Gastroesophageal sphincter (tissue), 4 donors: ENCODE data around the gene ARHGAP8. TPM values are rescaled to one million over a fixed set of nuclear protein-coding genes. Genes with fewer than 3 reads are reported as not detected.

Source experiments
- ATAC-seq: fragments of 150-250 bp; one replicate; pipeline ENCODE4 v1.9.1; 2016; ENCODE audit warnings: mild to moderate bottlenecking, moderate library complexity
- H3K27ac ChIP-seq, 4 donors: fragments of 200-600 bp; sonication (generic) in 3 of 4; 1 replicate in 3 of 4; 2 replicates in 1 of 4; pipeline ENCODE4 v1.5.1; 2016 to 2019
- H3K27me3 ChIP-seq: fragments of 200-600 bp; sonication (generic); one replicate; pipeline ENCODE4 v1.5.1; 2019
- H3K36me3 ChIP-seq, 2 donors: fragments of 200-600 bp; sonication (generic); one replicate each; pipeline ENCODE4 v1.5.1; 2019; ENCODE audit warnings: control low read depth in 1 of 2
- H3K4me1 ChIP-seq, 3 donors: fragments of 200-600 bp; sonication (generic); 1 replicate in 2 of 3; 2 replicates in 1 of 3; pipeline ENCODE4 v1.5.1; 2016 to 2019; ENCODE audit warnings: control low read depth in 2 of 3
- H3K4me3 ChIP-seq, 2 donors: fragments of 200-600 bp; sonication (generic); one replicate each; pipeline ENCODE4 v1.5.1; 2019; ENCODE audit warnings: mild to moderate bottlenecking in 1 of 2, moderate library complexity in 1 of 2
- H3K9me3 ChIP-seq, 3 donors: fragments of 200-600 bp; sonication (generic); one replicate each; pipeline ENCODE4 v1.5.1; 2017 to 2019; ENCODE audit warnings: control low read depth in 2 of 3
- EP300 ChIP-seq: sonication (generic); formaldehyde crosslinking; IDR thresholded peaks from one replicate; pipeline ENCODE4 v1.6.1; 2017; ENCODE audit warnings: antibody characterized with exemption, mild to moderate bottlenecking
- POLR2A ChIP-seq, 2 donors: fragments of 450-650 bp; IDR thresholded peaks; one replicate each; pipeline ENCODE4 v1.6.1; 2017; ENCODE audit warnings: antibody characterized with exemption in 2 of 2, mild to moderate bottlenecking in 2 of 2, moderate library complexity in 1 of 2
- POLR2AphosphoS5 ChIP-seq: sonication (generic); formaldehyde crosslinking; IDR thresholded peaks from one replicate; pipeline ENCODE4 v1.6.1; 2017; ENCODE audit warnings: antibody characterized with exemption
- WGBS, 2 donors: methylation state at CpG; one replicate each; pipeline ENCODE4 v1.1.5; 2018; ENCODE audit warnings: low coverage in 1 of 2; 5-methylcytosine and 5-hydroxymethylcytosine counted together
- total RNA-seq, 4 donors: library from RNA; depleted of rRNA; stranded (reverse); fragments of >200 nt; gene quantifications; one replicate each; pipeline ENCODE4 v1.1.0, GENCODE V29; 2016
- TF ChIP-seq, protein P1 (sequence below), 4 experiments: fragments of 200-600 bp in 2 of 4; fragments of 450-650 bp in 2 of 4; sonication (generic) in 1 of 4; IDR thresholded peaks; one replicate each; pipeline ENCODE4 v1.5.1; 2017 to 2019; ENCODE audit warnings: antibody characterized with exemption in 4 of 4, mild to moderate bottlenecking in 2 of 4, moderate library complexity in 2 of 4

ARHGAP8 gene
- total RNA-seq, 4 donors from 2014 or later: 0.31 to 1.6 TPM; not detected in 2

DNA sequence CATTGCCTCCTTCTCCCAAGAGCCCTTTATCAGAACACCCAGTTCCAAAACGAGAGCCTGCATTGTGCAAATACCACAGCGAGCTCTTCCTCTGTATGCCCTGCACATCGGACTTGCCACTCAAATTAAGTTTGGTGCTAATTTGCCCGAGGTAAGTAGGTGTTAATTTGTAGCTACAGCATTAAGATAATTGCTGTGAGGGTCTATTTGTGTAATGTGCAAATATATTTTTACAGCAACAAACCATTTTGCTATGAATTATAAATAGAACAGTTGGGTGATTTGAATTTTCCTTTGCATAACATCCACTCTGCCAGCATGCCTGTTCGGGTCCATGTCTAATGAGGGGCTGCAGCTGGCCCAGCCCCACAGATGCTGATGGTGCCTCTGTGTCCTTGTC lies 8.1 kb downstream of the ARHGAP8 start:
- TF ChIP-seq POLR2A (IDR thresholded peaks at IDR 0.05): no peak
- TF ChIP-seq, protein P1, sequence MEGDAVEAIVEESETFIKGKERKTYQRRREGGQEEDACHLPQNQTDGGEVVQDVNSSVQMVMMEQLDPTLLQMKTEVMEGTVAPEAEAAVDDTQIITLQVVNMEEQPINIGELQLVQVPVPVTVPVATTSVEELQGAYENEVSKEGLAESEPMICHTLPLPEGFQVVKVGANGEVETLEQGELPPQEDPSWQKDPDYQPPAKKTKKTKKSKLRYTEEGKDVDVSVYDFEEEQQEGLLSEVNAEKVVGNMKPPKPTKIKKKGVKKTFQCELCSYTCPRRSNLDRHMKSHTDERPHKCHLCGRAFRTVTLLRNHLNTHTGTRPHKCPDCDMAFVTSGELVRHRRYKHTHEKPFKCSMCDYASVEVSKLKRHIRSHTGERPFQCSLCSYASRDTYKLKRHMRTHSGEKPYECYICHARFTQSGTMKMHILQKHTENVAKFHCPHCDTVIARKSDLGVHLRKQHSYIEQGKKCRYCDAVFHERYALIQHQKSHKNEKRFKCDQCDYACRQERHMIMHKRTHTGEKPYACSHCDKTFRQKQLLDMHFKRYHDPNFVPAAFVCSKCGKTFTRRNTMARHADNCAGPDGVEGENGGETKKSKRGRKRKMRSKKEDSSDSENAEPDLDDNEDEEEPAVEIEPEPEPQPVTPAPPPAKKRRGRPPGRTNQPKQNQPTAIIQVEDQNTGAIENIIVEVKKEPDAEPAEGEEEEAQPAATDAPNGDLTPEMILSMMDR (IDR thresholded peaks at IDR 0.05): no peak
- TF ChIP-seq EP300: no peak
- no peak for TF ChIP-seq POLR2AphosphoS5
- H3K27ac ChIP-seq: no peak overlapping the region
- H3K9me3 ChIP-seq: no peaks in the 10 kb centered on the region
- 57 to 68% methylated on average over 4 to 5 of the region's 5 CpGs for WGBS, 2 donors
- ATAC-seq: no peak
- no peaks in the 10 kb centered on the region for H3K36me3 ChIP-seq
- no peak overlapping the region for H3K4me3 ChIP-seq
- H3K27me3 ChIP-seq: peaks cover 54% of the 10 kb centered on the region
- H3K4me1 ChIP-seq: no peaks in the 10 kb centered on the region

DNA sequence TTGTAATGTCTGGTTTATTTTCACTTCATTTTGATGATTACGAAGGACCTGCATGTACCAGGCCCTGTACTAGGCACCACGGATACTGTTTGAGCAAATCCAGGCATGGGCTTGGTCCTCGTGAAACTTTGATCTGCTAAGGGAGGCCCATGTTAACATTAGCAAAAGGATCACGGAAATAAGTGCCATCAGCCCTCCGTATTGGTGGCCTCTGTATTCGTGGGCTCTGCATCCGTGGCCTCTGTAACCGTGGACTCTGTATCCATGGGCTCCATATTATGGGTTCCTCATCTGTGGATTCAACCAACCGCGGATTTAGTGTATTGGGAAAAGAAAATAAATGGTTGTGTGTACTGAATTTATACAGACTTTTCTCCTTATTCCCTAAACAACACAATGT lies 8.7 kb downstream of the ARHGAP8 start:
- Histone ChIP-seq H3K4me1 (no peaks in the 10 kb centered on the region), H3K27me3 (peaks cover 55% of the 10 kb centered on the region), H3K9me3 (no peaks in the 10 kb centered on the region), H3K36me3 (no peaks in the 10 kb centered on the region), H3K4me3 (no peak overlapping the region), H3K27ac (no peak overlapping the region)
- TF ChIP-seq, protein P1 (IDR thresholded peaks at IDR 0.05): no peak
- TF ChIP-seq POLR2A (IDR thresholded peaks at IDR 0.05): no peak
- no peak for TF ChIP-seq EP300
- no peak for TF ChIP-seq POLR2AphosphoS5
- ATAC-seq: no peak
- 60 to 91% methylated on average over 2 to 10 of the region's 10 CpGs for WGBS, 2 donors

DNA sequence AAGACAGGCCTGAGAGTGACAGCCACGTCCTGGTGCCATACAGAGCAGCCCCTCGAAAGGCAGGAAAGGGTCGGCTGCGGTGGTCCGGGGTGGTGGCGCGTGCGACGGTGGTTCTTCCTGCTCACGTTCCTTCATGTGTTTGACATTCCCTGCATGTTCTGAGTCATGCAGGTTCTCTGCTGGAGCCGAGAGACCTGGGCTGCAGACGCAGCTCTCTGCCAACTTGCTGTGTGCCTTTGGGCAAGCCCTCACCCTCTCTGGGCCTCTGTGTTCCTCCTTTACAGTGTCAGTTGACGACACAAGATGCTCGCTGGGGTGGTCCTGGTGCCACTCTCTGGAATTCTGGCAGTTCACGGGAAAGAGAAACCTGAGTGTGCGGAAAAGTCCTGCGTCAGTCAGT lies 12.0 kb downstream of the ARHGAP8 start:
- Histone ChIP-seq H3K4me1 (no peaks in the 10 kb centered on the region), H3K27me3 (peaks cover 39% of the 10 kb centered on the region), H3K9me3 (no peaks in the 10 kb centered on the region), H3K36me3 (no peaks in the 10 kb centered on the region), H3K27ac (no peak overlapping the region), H3K4me3 (no peak overlapping the region)
- no peak for ATAC-seq
- WGBS, 2 donors: 75% methylated on average over 4 of the region's 17 CpGs; no CpG with 5 or more reads in 1 of the 2 donors
- TF ChIP-seq EP300 (no peak), POLR2AphosphoS5 (no peak), POLR2A (IDR thresholded peaks at IDR 0.05) (no peak)
- TF ChIP-seq, protein P1 (IDR thresholded peaks at IDR 0.05): no peak

DNA sequence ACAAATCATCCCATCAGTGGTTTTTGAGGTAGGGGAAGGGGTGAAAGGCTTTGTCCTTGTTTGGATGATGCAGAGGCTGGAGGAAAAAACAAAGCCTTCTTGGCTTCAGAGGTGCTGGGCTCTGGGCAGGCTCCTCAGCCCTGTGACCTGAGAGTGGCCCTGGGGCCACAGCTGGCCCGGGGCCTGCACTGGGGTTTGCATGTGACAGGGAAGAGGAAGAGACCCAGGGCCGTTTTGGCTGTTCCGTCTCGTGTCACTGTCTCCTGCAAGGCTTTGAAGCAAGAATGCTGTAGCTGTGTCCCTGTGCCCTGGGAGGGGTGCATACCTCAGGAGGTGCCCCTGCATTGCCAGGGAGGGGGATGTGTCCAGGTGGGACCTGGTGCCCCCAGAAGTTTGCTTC lies 12.6 kb downstream of the ARHGAP8 start:
- WGBS, 2 donors: 15% methylated on average over 2 of the region's 4 CpGs; no CpG with 5 or more reads in 1 of the 2 donors
- TF ChIP-seq, protein P1 (IDR thresholded peaks at IDR 0.05): no peak
- TF ChIP-seq POLR2AphosphoS5 (no peak), EP300 (no peak), POLR2A (IDR thresholded peaks at IDR 0.05) (no peak)
- Histone ChIP-seq H3K27me3 (peaks cover 34% of the 10 kb centered on the region), H3K4me1 (no peaks in the 10 kb centered on the region), H3K9me3 (no peaks in the 10 kb centered on the region), H3K27ac (no peak overlapping the region), H3K4me3 (no peak overlapping the region), H3K36me3 (no peaks in the 10 kb centered on the region)
- ATAC-seq: no peak

DNA sequence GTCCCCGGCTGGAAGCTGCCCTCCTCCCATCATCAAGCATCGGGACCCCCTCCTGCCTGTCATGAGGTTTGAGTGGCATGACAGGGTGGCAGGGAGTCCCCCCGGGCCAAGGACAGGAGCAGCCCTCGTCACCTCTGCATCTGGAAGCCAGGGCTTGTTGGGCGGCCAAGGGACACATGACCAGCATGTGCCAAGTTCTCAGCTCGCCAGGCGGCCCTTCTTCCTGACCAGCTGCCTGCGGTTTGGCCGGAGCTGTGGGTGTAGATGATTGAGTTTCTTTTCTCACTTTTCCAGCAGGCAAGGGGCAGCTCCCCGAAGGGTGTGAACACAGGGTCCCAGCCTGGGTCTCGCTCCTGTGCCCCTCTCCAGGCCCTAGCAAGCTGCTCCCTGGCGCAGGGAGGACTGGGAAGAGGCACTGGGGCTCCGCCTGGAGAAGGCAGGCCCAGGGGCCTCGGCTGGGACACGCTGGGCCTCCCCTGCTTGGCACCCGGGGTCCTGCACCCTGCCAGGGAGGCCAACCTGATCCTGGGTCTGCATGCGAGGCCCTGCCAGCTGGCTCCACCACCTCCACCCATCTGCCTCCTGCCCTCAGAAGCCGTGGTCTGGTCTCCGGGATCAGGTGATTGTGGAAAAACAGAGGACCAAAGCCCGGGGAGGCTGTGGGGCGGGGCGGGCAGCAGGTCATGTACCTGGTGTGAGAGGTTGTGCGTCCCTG lies 13.4 kb downstream of the ARHGAP8 start:
- WGBS, 2 donors: 90% methylated on average over 4 of the region's 23 CpGs; no CpG with 5 or more reads in 1 of the 2 donors
- H3K9me3 ChIP-seq: peaks cover 0 to 6% (median 0%) of the 10 kb centered on the region in 3 donors
- no peak overlapping the region for H3K27ac ChIP-seq
- ATAC-seq: no peak
- H3K36me3 ChIP-seq: no peaks in the 10 kb centered on the region
- no peak for TF ChIP-seq POLR2A (IDR thresholded peaks at IDR 0.05)
- no peak for TF ChIP-seq POLR2AphosphoS5
- TF ChIP-seq, protein P1 (IDR thresholded peaks at IDR 0.05): no peak
- no peak for TF ChIP-seq EP300
- no peaks in the 10 kb centered on the region for H3K4me1 ChIP-seq
- peaks cover 34% of the 10 kb centered on the region for H3K27me3 ChIP-seq
- no peak overlapping the region for H3K4me3 ChIP-seq
